Measurements from ENCODE around the gene LRBA. TPM values are rescaled to one million over a fixed set of nuclear protein-coding genes. Genes with fewer than 3 reads are reported as not detected.
A peak's percentile ranks its signal among the peaks of the same experiment; 100 is the strongest.

LRBA gene
- total RNA-seq, 1 donor from 2014 or later: 58.0 TPM

- DNase-seq (ENCODE audit: low spot score): no peak
Measured at GRCh38 chr4:150886597-150886996, 128.5 kb downstream of the LRBA start.

GRCh38 chr4:150884625-150885024, 130.5 kb downstream of the LRBA start:
- DNase-seq (ENCODE audit: low spot score): no peak

GRCh38 chr4:150875367-150875766, 139.7 kb downstream of the LRBA start:
- no peak for DNase-seq (ENCODE audit: low spot score)

GRCh38 chr4:150874338-150875226, 140.5 kb downstream of the LRBA start:
- no peak for DNase-seq (ENCODE audit: low spot score)

GRCh38 chr4:150867148-150867547, 147.9 kb downstream of the LRBA start:
- DNase-seq (ENCODE audit: low spot score): peak; percentile 89

GRCh38 chr4:150863456-150863855, 151.6 kb downstream of the LRBA start:
- DNase-seq (ENCODE audit: low spot score): no peak

DNA sequence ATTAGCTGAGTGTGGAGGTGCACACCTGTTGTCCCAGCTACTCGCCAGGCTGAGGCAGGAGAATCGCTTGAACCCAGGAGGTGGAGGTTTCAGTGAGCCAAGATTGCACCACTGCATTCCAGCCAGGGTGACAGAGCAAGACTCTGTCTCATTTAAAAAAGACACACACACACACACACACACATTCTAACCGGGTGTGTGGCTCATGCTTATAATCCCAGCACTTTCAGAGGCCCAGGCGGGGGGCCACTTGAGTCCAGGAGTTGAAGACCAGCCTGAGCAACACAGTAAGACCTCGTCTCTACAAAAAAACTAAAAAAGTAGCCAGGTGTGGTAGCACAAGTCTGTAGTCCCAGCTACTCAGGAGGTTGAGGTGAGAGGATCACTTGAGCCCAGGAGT, 152.3 kb downstream of the LRBA start:
- DNase-seq (ENCODE audit: low spot score): no peak

DNA sequence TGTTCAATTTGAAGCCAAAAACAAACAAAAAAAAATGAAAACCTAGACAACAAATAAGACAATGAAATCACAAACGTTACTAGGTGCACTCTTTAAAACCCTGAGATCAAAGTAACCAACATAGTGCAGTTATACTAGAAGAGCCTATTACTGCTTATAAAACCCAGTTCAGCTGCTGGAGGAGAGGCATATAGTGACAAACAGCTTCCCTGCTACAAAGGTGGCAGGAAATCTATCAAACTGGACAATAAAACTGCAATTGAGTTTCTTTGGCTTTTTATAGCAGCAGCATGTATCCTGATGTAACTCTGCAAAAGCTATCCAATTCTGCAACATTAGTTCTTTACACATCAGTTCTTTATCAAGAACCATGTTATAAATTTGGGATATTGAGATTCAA, 155.6 kb downstream of the LRBA start:
- DNase-seq (ENCODE audit: low spot score): no peak

- DNase-seq (ENCODE audit: low spot score): no peak
Measured at GRCh38 chr4:150855981-150856510, 159.0 kb downstream of the LRBA start.

DNA sequence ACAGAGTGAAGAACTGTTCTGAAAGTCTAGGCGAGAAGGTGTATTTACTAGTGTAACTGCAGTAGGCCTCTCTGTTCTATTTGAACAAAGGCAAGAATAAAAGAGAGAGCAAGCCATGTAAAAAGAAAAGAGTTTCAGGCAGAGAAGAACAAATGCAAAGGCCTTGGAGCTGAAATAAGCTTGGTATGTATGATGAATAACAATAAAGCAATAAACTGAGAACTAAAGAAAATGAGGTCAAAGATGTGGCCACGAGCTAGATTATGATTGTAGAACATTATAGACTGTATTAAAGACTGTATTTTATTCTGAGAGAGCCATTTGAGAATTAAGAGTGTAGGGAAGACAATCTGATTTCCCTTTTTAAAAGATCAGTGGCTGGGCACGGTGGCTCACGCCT, 160.5 kb downstream of the LRBA start:
- no peak for DNase-seq (ENCODE audit: low spot score)

- DNase-seq (ENCODE audit: low spot score): no peak
Measured at GRCh38 chr4:150853882-150854281, 161.2 kb downstream of the LRBA start.

DNA sequence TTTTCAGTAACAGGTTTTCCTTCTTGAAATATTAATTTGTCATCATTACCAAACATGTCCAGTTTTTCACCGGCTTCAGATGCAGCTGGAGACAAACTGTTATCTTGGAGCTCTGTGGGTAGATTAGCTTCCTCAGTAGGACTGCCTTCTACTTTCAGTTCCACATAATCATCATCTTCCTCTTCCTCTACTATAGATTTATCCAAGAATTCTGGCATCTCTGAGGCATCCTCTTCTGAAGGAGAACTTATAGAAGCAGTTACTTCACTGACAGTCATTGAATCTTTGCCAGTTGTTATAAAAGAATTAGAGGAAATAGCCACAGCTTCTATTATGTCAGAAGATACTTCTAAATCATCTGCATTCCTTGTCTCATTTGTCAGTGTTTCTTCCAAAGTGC, 162.9 kb downstream of the LRBA start:
- DNase-seq (ENCODE audit: low spot score): peak; percentile 7

- DNase-seq (ENCODE audit: low spot score): peak; percentile 7
Measured at GRCh38 chr4:150849016-150849415, 166.1 kb downstream of the LRBA start.

DNA sequence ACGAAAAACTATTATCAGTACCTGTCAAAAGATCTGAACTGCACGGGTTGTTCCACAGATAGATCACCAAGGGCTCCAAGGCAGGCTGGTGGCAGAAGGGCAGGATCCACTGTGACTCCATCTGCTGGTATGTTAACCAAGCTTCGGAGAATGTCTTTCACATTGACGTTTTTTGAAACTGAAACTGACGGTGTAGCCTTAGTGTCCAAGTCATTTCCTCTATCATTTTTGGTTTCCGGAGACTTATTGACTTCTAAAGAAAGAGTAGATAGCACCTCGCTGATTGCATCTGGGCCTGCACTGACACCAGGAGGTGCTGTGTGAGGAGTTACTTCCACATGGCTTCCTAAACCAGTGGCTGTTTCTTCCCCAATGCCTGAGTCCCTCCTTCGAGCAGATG, 186.9 kb downstream of the LRBA start:
- DNase-seq (ENCODE audit: low spot score): no peak

DNA sequence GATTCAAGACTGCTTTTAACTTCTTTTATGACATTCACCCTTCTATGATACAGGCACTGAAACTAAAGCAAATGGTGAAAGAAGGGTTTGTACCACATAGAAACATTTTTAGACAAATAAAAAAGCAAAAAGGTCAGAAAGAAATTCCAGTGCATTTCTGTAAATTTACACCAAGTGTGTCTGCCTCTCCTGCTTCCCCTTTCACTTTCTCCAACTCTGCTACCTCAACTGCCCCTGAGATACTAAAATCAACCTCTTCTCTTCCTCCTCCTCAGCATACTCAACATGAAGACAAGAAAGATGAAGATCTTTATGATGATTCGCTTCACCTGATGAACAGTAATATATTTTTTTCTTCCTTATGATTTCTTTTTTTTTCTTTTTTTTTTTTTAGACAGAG, 187.9 kb downstream of the LRBA start:
- no peak for DNase-seq (ENCODE audit: low spot score)

DNA sequence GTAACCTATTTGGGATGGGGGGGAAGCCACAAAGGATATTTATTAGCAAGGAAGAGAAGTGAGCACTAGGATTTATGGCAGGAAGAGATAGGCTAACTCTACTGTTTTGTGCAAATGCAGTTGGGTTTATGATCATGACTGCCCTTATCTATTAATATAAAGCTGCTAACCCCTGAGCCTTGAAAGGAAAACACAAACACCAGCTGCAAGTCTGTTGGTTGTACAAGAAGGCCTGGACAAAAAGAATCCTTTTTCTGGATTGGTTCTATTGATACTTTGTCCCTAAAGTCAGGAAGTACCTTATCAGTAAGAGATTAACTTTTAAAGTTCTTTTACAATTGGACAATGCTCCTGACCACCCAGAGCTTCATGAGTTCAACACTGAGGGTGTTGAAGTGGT, 188.8 kb downstream of the LRBA start:
- no peak for DNase-seq (ENCODE audit: low spot score)

DNA sequence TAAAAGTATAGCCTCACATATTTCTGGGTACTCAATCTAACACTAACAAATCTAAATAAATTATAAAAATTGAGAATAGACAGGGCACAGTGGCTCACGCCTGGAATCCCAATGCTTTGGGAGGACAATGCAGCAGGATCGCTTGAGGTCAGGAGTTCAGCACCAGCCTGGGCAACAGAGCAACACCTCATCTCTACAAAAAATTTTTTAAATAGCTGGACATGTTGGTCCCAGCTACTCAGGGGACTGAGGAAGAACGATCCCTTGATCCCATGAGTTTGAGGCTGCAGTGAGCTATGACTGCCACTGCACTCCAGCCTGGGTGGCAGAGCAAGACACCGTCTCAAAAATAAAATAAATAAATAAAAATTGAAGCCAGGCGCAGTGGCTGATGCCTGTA, 192.7 kb downstream of the LRBA start:
- DNase-seq (ENCODE audit: low spot score): no peak

GRCh38 chr4:150821641-150822040, 193.4 kb downstream of the LRBA start:
- DNase-seq (ENCODE audit: low spot score): peak; percentile 31

DNA sequence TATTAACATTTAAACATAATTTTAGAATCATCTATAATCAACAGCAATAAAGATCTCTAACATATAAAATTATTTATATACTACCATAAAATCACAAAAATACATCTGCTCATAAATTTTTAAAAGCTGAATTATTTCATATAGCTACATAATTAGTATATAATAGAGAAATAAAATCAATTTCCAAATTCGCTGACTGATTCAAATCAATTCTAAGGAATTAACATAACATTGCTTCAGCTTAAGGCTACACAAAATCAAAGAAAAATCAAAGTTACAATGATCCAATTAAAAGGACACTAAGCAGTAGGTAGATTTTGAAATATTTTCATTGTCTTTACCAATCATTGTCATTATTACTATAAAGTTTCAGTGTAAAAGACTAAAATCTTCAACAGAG, 194.7 kb downstream of the LRBA start:
- no peak for DNase-seq (ENCODE audit: low spot score)

- DNase-seq (ENCODE audit: low spot score): no peak
Measured at GRCh38 chr4:150818661-150819060, 196.4 kb downstream of the LRBA start.

DNA sequence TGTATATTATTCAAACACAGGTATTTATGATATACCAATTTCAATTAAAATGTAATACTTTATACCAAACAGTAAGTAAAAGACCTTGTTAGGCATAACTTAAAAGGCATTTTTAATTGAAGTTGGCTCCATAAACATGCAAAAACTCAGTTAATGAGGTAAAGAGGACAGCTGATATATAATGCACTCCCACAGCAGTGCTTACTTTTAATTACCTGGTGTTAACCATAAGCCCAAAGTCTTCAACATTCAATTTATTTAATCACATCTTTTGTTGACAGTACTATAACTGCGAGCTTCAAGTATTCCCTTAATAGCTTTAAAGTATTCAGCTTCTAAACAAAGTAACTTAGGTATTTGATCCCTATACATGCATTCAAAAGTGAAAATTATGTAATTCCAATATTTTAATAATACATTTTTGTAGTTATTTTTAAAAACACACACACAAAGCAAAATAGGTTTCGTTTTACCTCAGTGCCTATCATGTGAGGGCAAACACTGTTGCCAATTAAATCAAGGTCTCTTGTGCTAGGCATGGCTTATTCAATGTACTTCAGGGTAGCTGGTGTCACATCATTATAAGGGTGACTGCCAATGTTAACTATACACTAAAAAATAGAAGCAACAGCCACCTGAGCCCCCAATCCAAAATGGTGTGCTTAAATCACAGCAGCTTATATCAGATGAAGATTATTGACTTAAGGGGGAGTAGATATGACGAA, 197.1 kb downstream of the LRBA start:
- DNase-seq (ENCODE audit: low spot score): no peak

- no peak for DNase-seq (ENCODE audit: low spot score)
Measured at GRCh38 chr4:150817017-150817416, 198.1 kb downstream of the LRBA start.

DNA sequence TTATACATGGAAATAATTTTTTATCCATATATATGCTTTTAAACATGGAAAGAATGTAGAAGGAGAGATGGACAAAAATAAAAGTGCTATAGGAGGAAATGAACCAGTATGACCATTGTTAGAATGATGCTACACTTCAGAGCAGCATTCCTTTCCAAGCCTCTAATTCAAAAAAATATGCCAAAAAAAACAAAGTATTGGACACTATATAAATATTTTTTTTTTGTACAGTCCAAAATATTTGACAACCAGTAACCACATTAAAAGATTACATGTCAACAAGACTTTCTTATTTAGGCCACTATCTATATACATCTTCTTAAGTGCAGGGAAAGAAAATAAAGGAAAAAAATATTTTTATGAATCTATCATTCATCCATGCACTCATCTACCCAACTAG, 198.6 kb downstream of the LRBA start:
- no peak for DNase-seq (ENCODE audit: low spot score)
